Measurements from ENCODE around the gene SRRM1. TPM values are rescaled to one million over a fixed set of nuclear protein-coding genes. Genes with fewer than 3 reads are reported as not detected.

SRRM1 gene
- total and polyA plus RNA-seq, 9 of the 15 experiments (the other 6 are each of a cell fraction or from before 2014, with no cell fraction given) = 54.5 to 268 (median 115) TPM

- intact Hi-C loops (cut with micrococcal nuclease) = no loop called here
- ATAC-seq (no peak), DNase-seq (ENCODE audit: extremely low read depth in 1 of 4, low spot score in 3 of 4) (no peak), FAIRE-seq (no peak)
- Histone ChIP-seq H4K20me1 (replicated peaks; ENCODE audit: control insufficient read depth, insufficient read depth, low read length) (0 out of 2 replicates have a peak, but pooled peaks cover 6% of the 10 kb centered on the region), H3K9ac (ENCODE audit: insufficient read depth in 1 of 2, low read depth in 2 of 2, low read length in 2 of 2) (no peak overlapping the region), H3K9me3 (replicated peaks; ENCODE audit: control insufficient read depth, insufficient read depth, low read depth, low read length) (no peaks in the 10 kb centered on the region), H3K27me3 (ENCODE audit: control insufficient read depth in 2 of 2, insufficient read depth in 2 of 2, low read length in 2 of 2) (peaks cover 12 to 22% of the 10 kb centered on the region in 2 experiments; a peak in 4 of 5 replicates), H3K27ac (ENCODE audit: extremely low read depth, low read depth, low read length) (no peak overlapping the region), H3K36me3 (ENCODE audit: control insufficient read depth, insufficient read depth, low read length) (no peaks in the 10 kb centered on the region), H3K79me2 (ENCODE audit: control insufficient read depth, insufficient read depth, low read length) (no peaks in the 10 kb centered on the region), H3K4me1 (replicated peaks in 1 of 2; ENCODE audit: control insufficient read depth in 2 of 2, insufficient read depth in 2 of 2, low read length in 2 of 2) (peaks cover 8% of the 10 kb centered on the region in 2 experiments; a peak in 4 of 5 replicates), H3K4me2 (ENCODE audit: insufficient read depth, low read length) (no peak overlapping the region), H2AFZ (ENCODE audit: low read depth, low read length) (no peak overlapping the region), H3K9me1 (ENCODE audit: control insufficient read depth, insufficient read depth, low read length) (no peaks in the 10 kb centered on the region), H3K4me3 (no peak overlapping the region)
- POLR2A ChIA-PET = interaction anchor here (0.6 to 1.3 kb wide), 5 partner anchors 9 to 446 kb away, joined by 3 to 8 read pairs (median 5); no protein-coding TSS in a partner anchor
- in situ Hi-C loops (cut with MboI) = no loop called here
- CTCF ChIA-PET (ENCODE audit: low intra/inter-chr PET ratio) = no interaction called here
- WGBS (ENCODE audit: insufficient coverage, low coverage, missing lambda C conversion rate) = 3% methylated on average over 9 of the region's 9 CpGs
- no TSS peak for BruUV-seq (replicated peaks)
- no peak for TF ChIP-seq CTCFL (IDR thresholded peaks at IDR 0.05; ENCODE audit: borderline replicate concordance, insufficient read depth, low read depth, low read length, poor library complexity, severe bottlenecking)
- no peak for TF ChIP-seq NFXL1 (CRISPR knock-in tag; IDR thresholded peaks at IDR 0.05)
- TF ChIP-seq PURB (CRISPR knock-in tag; IDR thresholded peaks at IDR 0.05; ENCODE audit: low read depth) = no peak
- no peak for TF ChIP-seq ZNF23 (CRISPR knock-in tag; IDR thresholded peaks at IDR 0.05)
These were observed 46.7 kb upstream of the SRRM1 start for GRCh38 chr1:24596401-24596880.
